GM18499 (cell line): Measurements from ENCODE around the gene SLC19A3.

Experiments used
- ATAC-seq: cut with Tn5 transposase; IDR thresholded peaks from one replicate; pipeline ENCODE4 v1.9.1; 2021; ENCODE audit warnings: moderate number of reproducible peaks; ENCODE audit not compliant: insufficient read depth, unreplicated experiment

The SLC19A3 gene

DNA sequence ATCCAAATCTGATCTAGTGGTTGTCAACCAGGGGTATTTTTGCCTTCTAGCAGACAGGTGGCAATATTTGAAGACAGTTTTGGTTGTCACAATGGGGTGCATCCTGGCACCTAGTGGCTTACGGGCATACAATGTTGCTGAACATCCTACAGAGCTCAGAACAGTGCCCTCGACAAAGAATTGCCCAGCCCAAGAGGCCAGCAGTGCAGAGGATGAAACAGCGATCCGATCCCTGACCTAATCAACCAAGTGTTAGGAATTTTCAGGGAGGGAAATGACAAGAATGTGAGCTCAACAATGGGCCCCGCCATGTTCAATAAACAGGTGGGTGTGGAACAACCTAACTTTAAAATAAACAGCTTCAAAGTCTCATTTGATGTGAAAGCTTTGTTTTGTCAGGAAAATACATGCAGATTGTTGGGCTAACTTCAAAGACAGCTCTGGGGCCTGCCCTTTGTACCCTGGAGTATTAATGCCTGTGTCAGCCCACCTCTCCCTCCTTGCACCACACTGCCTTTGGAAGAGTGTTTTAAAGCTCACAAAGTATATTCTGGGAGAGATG lies 73.8 kb downstream of the SLC19A3 start:
- no peak for ATAC-seq

DNA sequence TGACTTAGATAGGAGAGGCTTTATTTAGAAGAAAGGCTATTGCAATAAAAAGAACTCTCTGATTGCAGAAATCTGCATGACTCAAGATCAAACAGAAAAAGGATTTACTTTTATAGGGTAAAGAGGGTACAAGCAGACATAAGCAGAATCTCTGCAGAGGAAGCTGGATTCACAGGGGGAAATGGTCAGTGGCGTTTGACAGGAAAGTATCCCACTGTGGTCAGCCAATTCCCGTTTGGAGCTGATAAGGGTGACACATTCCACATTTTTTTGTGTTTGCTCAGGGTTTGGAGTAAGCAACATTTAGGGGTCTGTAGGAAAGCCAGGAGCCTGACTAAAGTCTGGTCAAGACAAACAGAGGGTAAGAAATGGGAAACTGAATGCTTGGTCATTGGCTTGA lies 75.2 kb downstream of the SLC19A3 start:
- ATAC-seq: no peak

DNA sequence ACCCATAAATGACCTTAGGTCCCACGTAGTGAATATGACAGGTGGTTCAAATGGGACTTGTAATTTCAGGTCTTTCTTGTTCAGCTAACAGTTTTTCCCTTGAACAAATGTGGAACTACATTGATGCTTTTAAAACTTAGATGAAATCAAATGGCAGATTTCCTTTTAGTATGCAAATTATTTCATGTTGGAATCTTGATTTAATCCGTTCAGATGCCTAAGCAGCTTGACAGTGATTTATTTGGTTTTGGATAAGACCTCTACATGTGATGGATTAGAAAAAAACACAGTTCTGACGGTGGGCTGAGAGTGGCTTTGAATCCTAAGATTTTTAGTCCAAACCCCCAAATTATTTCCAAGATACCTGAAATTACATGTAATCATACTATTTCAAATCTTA lies 83.6 kb downstream of the SLC19A3 start:
- no peak for ATAC-seq
